IMR-90 (cell line): ENCODE data around the gene SH3GLB2. TPM values are rescaled to one million over a fixed set of nuclear protein-coding genes. Genes with fewer than 3 reads are reported as not detected.

Source experiments
- ATAC-seq: fragments of 200-7000 bp; cut with Tn5 transposase; 2 replicates; pipeline ENCODE4 v1.9.1; 2020; ENCODE audit warnings: low read depth, mild to moderate bottlenecking, moderate library complexity
- BruUV-seq: library from RNA; stranded (reverse); fragments of 400-500 nt; replicated peaks from 2 replicates; lab custom pipeline; 2021; lab: Mats Ljungman, UMichigan
- CTCF ChIA-PET: fragments of 300-600 bp; formaldehyde crosslinking; extraction: SDS; loops from one replicate; lab custom pipeline; 2021; ENCODE audit warnings: antibody characterized with exemption; lab: Yijun Ruan, JAX
- POLR2A ChIA-PET: fragments of 300-600 bp; sonication (Branson Sonifier 250); formaldehyde crosslinking; loops from one replicate; lab custom pipeline; 2022; ENCODE audit warnings: antibody characterized with exemption; ENCODE audit not compliant: unreplicated experiment; lab: Charles Lee
- DNase-seq: peaks from one replicate; pipeline ENCODE4 v3.0.0; 2013
- H2AFZ ChIP-seq: replicated peaks from 2 replicates; pipeline ENCODE3; 2013; ENCODE audit warnings: low read length, mild to moderate bottlenecking; ENCODE audit not compliant: poor library complexity
- H2AK5ac ChIP-seq: 2 replicates; pipeline ENCODE4 v1.6.1; 2013; ENCODE audit warnings: low read depth, low read length, inconsistent platforms
- H2AK9ac ChIP-seq: replicated peaks from 2 replicates; pipeline ENCODE3; 2013; ENCODE audit warnings: mild to moderate bottlenecking, low read depth, low read length, moderate library complexity; ENCODE audit not compliant: poor library complexity
- H2BK120ac ChIP-seq: 2 replicates; pipeline ENCODE4 v1.6.1; 2013; ENCODE audit warnings: low read depth, low read length, inconsistent platforms
- H2BK15ac ChIP-seq: 3 replicates; pipeline ENCODE4 v1.6.1; 2013; ENCODE audit warnings: low read depth, low read length, inconsistent platforms
- H2BK20ac ChIP-seq: 2 replicates; pipeline ENCODE4 v1.6.1; 2013; ENCODE audit warnings: low read depth, mild to moderate bottlenecking, inconsistent platforms, low read length, moderate library complexity
- H2BK5ac ChIP-seq: 2 replicates; pipeline ENCODE4 v1.6.1; 2013; ENCODE audit warnings: mild to moderate bottlenecking, low read depth, low read length, inconsistent platforms; ENCODE audit not compliant: poor library complexity, severe bottlenecking
- H3K14ac ChIP-seq: replicated peaks from 2 replicates; pipeline ENCODE4 v1.6.1; 2013; ENCODE audit warnings: low read depth, low read length, inconsistent platforms
- H3K18ac ChIP-seq: 2 replicates; pipeline ENCODE4 v1.6.1; 2013; ENCODE audit warnings: low read depth, low read length, control low read depth
- H3K23ac ChIP-seq: 2 replicates; pipeline ENCODE4 v1.6.1; 2013; ENCODE audit warnings: low read depth, low read length, inconsistent platforms
- H3K27ac ChIP-seq: 2 replicates; pipeline ENCODE4 v1.5.1; 2013; ENCODE audit warnings: mild to moderate bottlenecking, control low read depth, low read length; ENCODE audit not compliant: insufficient read depth
- H3K27me3 ChIP-seq: 2 replicates; pipeline ENCODE4 v1.6.1; 2013; ENCODE audit warnings: low read length; ENCODE audit not compliant: control insufficient read depth, insufficient read depth
- H3K36me3 ChIP-seq: 2 replicates; pipeline ENCODE4 v1.6.1; 2013; ENCODE audit warnings: low read length, mixed read lengths; ENCODE audit not compliant: control insufficient read depth, insufficient read depth
- H3K4ac ChIP-seq: 2 replicates; pipeline ENCODE4 v1.6.1; 2013; ENCODE audit warnings: low read depth, low read length, inconsistent platforms
- H3K4me1 ChIP-seq: 2 replicates; pipeline ENCODE4 v1.6.1; 2013; ENCODE audit warnings: low read length, mixed read lengths; ENCODE audit not compliant: control insufficient read depth, insufficient read depth
- H3K4me2 ChIP-seq: 2 replicates; pipeline ENCODE4 v1.6.1; 2013; ENCODE audit warnings: low read depth, mild to moderate bottlenecking, control low read depth, low read length, moderate library complexity
- H3K4me3 ChIP-seq: 2 replicates; pipeline ENCODE4 v1.5.1; 2013; ENCODE audit warnings: low read depth, mild to moderate bottlenecking, control low read depth, low read length, moderate library complexity; ENCODE audit not compliant: insufficient read depth
- H3K56ac ChIP-seq: 2 replicates; pipeline ENCODE4 v1.6.1; 2013; ENCODE audit warnings: low read length, inconsistent platforms; ENCODE audit not compliant: insufficient read depth; ENCODE audit errors: extremely low read depth
- H3K79me1 ChIP-seq, 2 experiments: 2 replicates each; pipeline ENCODE4 v1.6.1; 2013; ENCODE audit warnings: low read length in 2 of 2, inconsistent platforms in 1 of 2, low read depth in 1 of 2
- H3K9ac ChIP-seq: 2 replicates; pipeline ENCODE4 v1.6.1; 2013; ENCODE audit warnings: low read depth, low read length, control low read depth
- H3K9me1 ChIP-seq: 2 replicates; pipeline ENCODE4 v1.6.1; 2013; ENCODE audit warnings: low read length, inconsistent platforms; ENCODE audit not compliant: insufficient read depth
- H3K9me3 ChIP-seq: 2 replicates; pipeline ENCODE4 v1.6.1; 2013; ENCODE audit warnings: low read length; ENCODE audit not compliant: control insufficient read depth, insufficient read depth
- H4K20me1 ChIP-seq: 2 replicates; pipeline ENCODE4 v1.6.1; 2013; ENCODE audit warnings: low read length, inconsistent platforms; ENCODE audit not compliant: insufficient read depth
- H4K5ac ChIP-seq: 2 replicates; pipeline ENCODE4 v1.6.1; 2013; ENCODE audit warnings: mild to moderate bottlenecking, low read depth, low read length, control low read depth
- H4K8ac ChIP-seq, 2 experiments: 2 replicates each; pipeline ENCODE4 v1.6.1; 2013; ENCODE audit warnings: low read depth in 2 of 2, low read length in 2 of 2, control low read depth in 1 of 2, inconsistent platforms in 1 of 2
- H4K91ac ChIP-seq: 2 replicates; pipeline ENCODE4 v1.6.1; 2013; ENCODE audit warnings: low read depth, low read length, inconsistent platforms; ENCODE audit not compliant: insufficient read depth
- BHLHE40 ChIP-seq: fragments of 150-350 bp; IDR thresholded peaks from 2 replicates; pipeline ENCODE4 v1.6.1; 2016; ENCODE audit warnings: mild to moderate bottlenecking, low read depth, low read length
- WGBS, 2 experiments: methylation state at CpG; one replicate each; pipeline versions ENCODE4 v1.1.5 to v1.1.7; 2013; ENCODE audit warnings: missing lambda C conversion rate in 2 of 2; ENCODE audit not compliant: insufficient read length in 1 of 2; ENCODE audit errors: extremely low coverage in 2 of 2; 5-methylcytosine and 5-hydroxymethylcytosine counted together
- dilution Hi-C: fragments of 300-500 bp; cut with HindIII; formaldehyde crosslinking; loops from one replicate; pipeline ENCODE4 v1.14.3; 2018; ENCODE audit warnings: low sequenced_read_pairs; ENCODE audit not compliant: unreplicated experiment
- in situ Hi-C: fragments of 300-500 bp; cut with MboI; formaldehyde crosslinking; loops from 3 replicates; pipeline ENCODE4 v1.14.3; 2019; ENCODE audit warnings: low sequenced_read_pairs, inconsistent platforms, mixed read lengths
- intact Hi-C: fragments of 100-400 bp; cut with micrococcal nuclease; formaldehyde crosslinking; loops from 2 replicates; pipeline ENCODE4 v1.10.0; 2022
- polyA plus RNA-seq, 3 experiments: library from polyadenylated mRNA; depleted of rRNA; stranded (reverse); fragments of >200 nt; gene quantifications; 2 replicates each; pipeline ENCODE4 v1.2.3, GENCODE V29; 2012; ENCODE audit warnings: low replicate concordance in 1 of 3
- total RNA-seq: library from RNA; depleted of rRNA; stranded (reverse); fragments of >200 nt; gene quantifications from 2 replicates; pipeline ENCODE4 v1.2.3, GENCODE V29; 2012

Gene SH3GLB2
- total and polyA plus RNA-seq, 2 of the 4 experiments (the other 2 are of a cell fraction): 36.4 to 68.4 TPM

- Histone ChIP-seq H3K9ac (no peak overlapping the region), H3K9me1 (no peaks in the 10 kb centered on the region), H4K20me1 (no peaks in the 10 kb centered on the region), H4K91ac (no peak overlapping the region), H4K8ac (no peak overlapping the region), H2BK5ac (no peak overlapping the region), H3K18ac (no peak overlapping the region), H2AK5ac (no peak overlapping the region), H2AFZ (no peak overlapping the region), H3K4me3 (no peak overlapping the region), H3K9me3 (no peaks in the 10 kb centered on the region), H4K5ac (no peak overlapping the region), H3K27ac (no peak overlapping the region), H2BK120ac (no peak overlapping the region), H3K4me1 (no peaks in the 10 kb centered on the region), H2BK20ac (no peak overlapping the region), H3K27me3 (no peaks in the 10 kb centered on the region), H3K4ac (no peak overlapping the region), H3K79me1 (0 out of 4 replicates have a peak, but pooled peaks cover 0 to 1% of the 10 kb centered on the region in 2 experiments), H3K36me3 (peaks cover 55% of the 10 kb centered on the region), H2AK9ac (no peak overlapping the region), H3K23ac (no peak overlapping the region), H3K4me2 (no peak overlapping the region), H3K56ac (no peak overlapping the region), H2BK15ac (no peak overlapping the region), H3K14ac (no peak overlapping the region)
- no peak for DNase-seq
- no peak for ATAC-seq
- in situ Hi-C loops (no loop called here), intact Hi-C loops (no loop called here), dilution Hi-C loops (no loop called here)
- POLR2A ChIA-PET: interaction anchor here (0.6 to 0.8 kb wide), 2 partner anchors 8 to 118 kb away, joined by 3 read pairs; no protein-coding TSS in a partner anchor
- CTCF ChIA-PET: no interaction called here
- no TSS peak for BruUV-seq
- WGBS, 2 experiments: 83% methylated on average over 1 of the region's 8 CpGs; no CpG with 5 or more reads in 1 of the 2 experiments
- TF ChIP-seq BHLHE40: no peak
Observed at GRCh38 chr9:129064499-129064908, 36.4 kb upstream of the SH3GLB2 start.
